Esophagus muscularis mucosa (tissue), 4 donors: Measurements from ENCODE around the gene BRD3OS.

Experiments used
- EP300 ChIP-seq: sonication (generic); formaldehyde crosslinking; IDR thresholded peaks from one replicate; pipeline ENCODE4 v1.6.1; 2017; ENCODE audit warnings: antibody characterized with exemption
- POLR2A ChIP-seq: fragments of 450-650 bp; IDR thresholded peaks from one replicate; pipeline ENCODE4 v1.6.1; 2017; ENCODE audit warnings: antibody characterized with exemption, moderate library complexity, mild to moderate bottlenecking, low read depth
- POLR2AphosphoS5 ChIP-seq, 2 donors: sonication (generic); formaldehyde crosslinking; IDR thresholded peaks; one replicate each; pipeline ENCODE4 v1.6.1; 2017; ENCODE audit warnings: antibody characterized with exemption in 2 of 2
- TF ChIP-seq, protein P1 (sequence below), 3 experiments: fragments of 200-600 bp in 2 of 3; fragments of 450-650 bp in 1 of 3; sonication (generic) in 2 of 3; IDR thresholded peaks; one replicate each; pipeline ENCODE4 v1.5.1; 2017 to 2019; ENCODE audit warnings: antibody characterized with exemption in 3 of 3, mild to moderate bottlenecking in 2 of 3, moderate library complexity in 1 of 3

- TF ChIP-seq, protein P1, sequence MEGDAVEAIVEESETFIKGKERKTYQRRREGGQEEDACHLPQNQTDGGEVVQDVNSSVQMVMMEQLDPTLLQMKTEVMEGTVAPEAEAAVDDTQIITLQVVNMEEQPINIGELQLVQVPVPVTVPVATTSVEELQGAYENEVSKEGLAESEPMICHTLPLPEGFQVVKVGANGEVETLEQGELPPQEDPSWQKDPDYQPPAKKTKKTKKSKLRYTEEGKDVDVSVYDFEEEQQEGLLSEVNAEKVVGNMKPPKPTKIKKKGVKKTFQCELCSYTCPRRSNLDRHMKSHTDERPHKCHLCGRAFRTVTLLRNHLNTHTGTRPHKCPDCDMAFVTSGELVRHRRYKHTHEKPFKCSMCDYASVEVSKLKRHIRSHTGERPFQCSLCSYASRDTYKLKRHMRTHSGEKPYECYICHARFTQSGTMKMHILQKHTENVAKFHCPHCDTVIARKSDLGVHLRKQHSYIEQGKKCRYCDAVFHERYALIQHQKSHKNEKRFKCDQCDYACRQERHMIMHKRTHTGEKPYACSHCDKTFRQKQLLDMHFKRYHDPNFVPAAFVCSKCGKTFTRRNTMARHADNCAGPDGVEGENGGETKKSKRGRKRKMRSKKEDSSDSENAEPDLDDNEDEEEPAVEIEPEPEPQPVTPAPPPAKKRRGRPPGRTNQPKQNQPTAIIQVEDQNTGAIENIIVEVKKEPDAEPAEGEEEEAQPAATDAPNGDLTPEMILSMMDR (IDR thresholded peaks at IDR 0.05), result no peak
- TF ChIP-seq EP300, result no peak
- TF ChIP-seq POLR2AphosphoS5 (IDR thresholded peaks at IDR 0.05), result no peak
- no peak for TF ChIP-seq POLR2A
These were observed 39.4 kb downstream of the BRD3OS start for GRCh38 chr9:134064711-134065110.
